Measurements from ENCODE around the gene SYT2. TPM values are rescaled to one million over a fixed set of nuclear protein-coding genes. Genes with fewer than 3 reads are reported as not detected.
"Not testable (repeated sequence)": the region's sequence is repeated elsewhere in the genome, so short reads cannot be mapped to it uniquely, and the experiment has no call there.

SYT2 gene
- total and polyA plus RNA-seq, 10 donors, result under 0.01 to 0.14 (median 0.03) TPM; not detected in 3

- H3K9me3 ChIP-seq, result no peaks in the 10 kb centered on the region
- TF ChIP-seq POLR2AphosphoS5 (IDR thresholded peaks at IDR 0.05) (peak in 1 of 3 donors; percentile 30), POLR2A (IDR thresholded peaks at IDR 0.05) (no peak), CTCF (IDR thresholded peaks at IDR 0.05 in 8 of 11, conservative IDR thresholded peaks at IDR 0.05 in 3 of 11) (no peak)
- intact Hi-C loops (cut with DNase I; ENCODE audit: low total_unique reads), result no loop called here
- H3K27ac ChIP-seq, result peak overlapping the region in 4 of 8 donors; percentile 3 to 45 (median 23)
- H3K4me1 ChIP-seq, result peaks cover 0 to 41% (median 14%) of the 10 kb centered on the region in 6 donors
- peak; percentile 79 for DNase-seq
- H3K36me3 ChIP-seq, result peaks cover 0 to 67% (median 12%) of the 10 kb centered on the region in 6 donors
- no peaks in the 10 kb centered on the region for H3K27me3 ChIP-seq (replicated peaks in 1 of 7)
- H3K4me3 ChIP-seq, result no peak overlapping the region
- WGBS, 5 donors, result 46 to 66% (median 59%) methylated on average over 4 of the region's 4 CpGs
These were observed 124.0 kb downstream of the SYT2 start for GRCh38 chr1:202586018-202586821.

GRCh38 chr1:202585590-202585933, 124.7 kb downstream of the SYT2 start:
- H3K4me3 ChIP-seq, result no peak overlapping the region
- DNase-seq, result no peak
- peak overlapping the region in 1 of 8 donors; percentile 23 for H3K27ac ChIP-seq
- intact Hi-C loops (cut with DNase I; ENCODE audit: low total_unique reads), result no loop called here
- no peaks in the 10 kb centered on the region for H3K27me3 ChIP-seq (replicated peaks in 1 of 7)
- no peaks in the 10 kb centered on the region for H3K9me3 ChIP-seq
- H3K4me1 ChIP-seq, result peaks cover 0 to 41% (median 14%) of the 10 kb centered on the region in 6 donors
- TF ChIP-seq POLR2A (IDR thresholded peaks at IDR 0.05) (no peak), POLR2AphosphoS5 (IDR thresholded peaks at IDR 0.05) (no peak), CTCF (IDR thresholded peaks at IDR 0.05 in 8 of 11, conservative IDR thresholded peaks at IDR 0.05 in 3 of 11) (no peak)
- peaks cover 0 to 70% (median 19%) of the 10 kb centered on the region in 6 donors for H3K36me3 ChIP-seq

- Histone ChIP-seq H3K36me3 (peaks cover 0 to 76% (median 23%) of the 10 kb centered on the region in 6 donors), H3K27me3 (replicated peaks in 1 of 7) (no peaks in the 10 kb centered on the region), H3K4me1 (peaks cover 0 to 41% (median 14%) of the 10 kb centered on the region in 6 donors), H3K9me3 (no peaks in the 10 kb centered on the region), H3K27ac (peak overlapping the region in 1 of 8 donors; percentile 23), H3K4me3 (no peak overlapping the region)
- 89 to 96% (median 92%) methylated on average over 6 to 8 of the region's 8 CpGs for WGBS, 5 donors
- no peak for DNase-seq
- no peak for TF ChIP-seq POLR2A (IDR thresholded peaks at IDR 0.05)
- no peak for TF ChIP-seq POLR2AphosphoS5 (IDR thresholded peaks at IDR 0.05)
- no peak for TF ChIP-seq CTCF (IDR thresholded peaks at IDR 0.05 in 8 of 11, conservative IDR thresholded peaks at IDR 0.05 in 3 of 11)
- intact Hi-C loops (cut with DNase I; ENCODE audit: low total_unique reads), result no loop called here
These were observed 125.3 kb downstream of the SYT2 start for GRCh38 chr1:202584707-202585589.

GRCh38 chr1:202582350-202582749, 127.9 kb downstream of the SYT2 start:
- 93 to 97% (median 95%) methylated on average over 4 to 5 of the region's 5 CpGs for WGBS, 5 donors
- H3K4me1 ChIP-seq, result peaks cover 0 to 39% (median 12%) of the 10 kb centered on the region in 6 donors
- DNase-seq; H3K4me3 ChIP-seq; H3K27ac ChIP-seq; intact Hi-C loops (cut with DNase I; ENCODE audit: low total_unique reads); H3K9me3 ChIP-seq; H3K27me3 ChIP-seq (replicated peaks in 1 of 7): not testable (repeated sequence)
- H3K36me3 ChIP-seq, result peaks cover 0 to 86% (median 23%) of the 10 kb centered on the region in 6 donors

All from spleen (tissue), 11 donors.